Right atrium auricular region (tissue), 2 donors: ENCODE data around the gene TGFBI. TPM values are rescaled to one million over a fixed set of nuclear protein-coding genes. Genes with fewer than 3 reads are reported as not detected.

Source experiments
- DNase-seq: peaks from one replicate; pipeline ENCODE4 v3.0.0-alpha.2; 2019; ENCODE audit warnings: low spot score
- H3K27ac ChIP-seq, 2 donors: fragments of 200-600 bp; sonication (generic); 1 replicate in 1 of 2; 2 replicates in 1 of 2; pipeline ENCODE4 v1.5.1; 2016 to 2019
- H3K27me3 ChIP-seq, 2 donors: fragments of 200-600 bp; sonication (generic); one replicate each; pipeline versions ENCODE4 v1.5.1 to v1.6.0; 2017 to 2019
- H3K36me3 ChIP-seq: fragments of 200-600 bp; sonication (generic); one replicate; pipeline ENCODE4 v1.5.1; 2016
- H3K4me1 ChIP-seq, 2 donors: fragments of 200-600 bp; sonication (generic); one replicate each; pipeline versions ENCODE4 v1.5.1 to v1.6.0; 2017 to 2019
- H3K4me3 ChIP-seq, 2 donors: fragments of 200-600 bp; sonication (generic); 1 replicate in 1 of 2; 2 replicates in 1 of 2; pipeline ENCODE4 v1.5.1; 2017 to 2019; ENCODE audit warnings: mild to moderate bottlenecking in 1 of 2, moderate library complexity in 1 of 2
- H3K9me3 ChIP-seq, 2 donors: fragments of 200-600 bp; sonication (generic); one replicate each; pipeline ENCODE4 v1.5.1; 2019
- total RNA-seq, 2 donors: library from RNA; depleted of rRNA; stranded (reverse); fragments of >200 nt; gene quantifications; one replicate each; pipeline ENCODE4 v1.1.0, GENCODE V29; 2016
- TF ChIP-seq, protein P1 (sequence below), 2 donors: fragments of 200-600 bp; sonication (generic); IDR thresholded peaks; one replicate each; pipeline ENCODE4 v1.5.1; 2019; ENCODE audit warnings: antibody characterized with exemption in 2 of 2

Gene TGFBI
- total RNA-seq, 2 donors from 2014 or later, result 30.4 to 65.0 TPM

DNA sequence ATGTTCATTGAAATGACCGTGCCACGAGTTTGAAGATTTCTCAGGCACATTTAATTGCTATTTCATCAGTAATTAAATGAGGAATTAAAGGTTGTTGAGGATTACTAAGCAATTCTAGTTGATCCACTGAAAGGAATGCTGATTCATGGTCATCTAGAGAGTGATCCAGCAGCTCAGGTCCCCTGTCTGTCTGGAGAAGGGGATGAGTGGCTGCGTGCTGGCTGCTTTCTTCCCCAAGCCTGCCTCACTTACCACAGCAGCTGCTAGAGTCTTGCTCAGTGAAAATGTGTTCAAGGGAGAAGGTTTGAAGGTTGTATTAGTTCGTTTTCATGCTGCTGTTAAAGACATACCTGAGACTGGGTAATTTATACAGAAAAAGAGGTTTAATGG, 7.8 kb upstream of the TGFBI start:
- peak overlapping the region in 1 of 2 donors; percentile 24 for H3K27ac ChIP-seq

DNA sequence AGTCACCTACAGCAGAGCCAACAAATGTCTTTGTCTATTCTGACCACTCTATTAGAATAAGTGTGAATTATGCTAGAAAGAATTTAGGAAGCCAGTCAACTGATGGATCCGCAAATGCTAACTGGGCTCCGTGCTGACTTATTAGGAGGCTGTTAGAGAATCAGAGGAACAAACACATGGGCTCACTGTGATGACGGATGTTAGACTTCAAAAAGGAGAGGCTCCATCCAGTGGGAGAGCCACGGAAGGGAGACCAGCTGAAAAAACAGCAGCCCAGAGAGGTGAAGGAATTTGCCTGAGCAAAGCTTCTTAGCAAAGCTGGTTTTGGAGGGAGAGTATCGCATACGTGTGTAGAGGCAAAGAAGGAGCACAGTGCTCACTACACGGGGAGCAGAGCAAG, 5.8 kb upstream of the TGFBI start:
- TF ChIP-seq, protein P1, sequence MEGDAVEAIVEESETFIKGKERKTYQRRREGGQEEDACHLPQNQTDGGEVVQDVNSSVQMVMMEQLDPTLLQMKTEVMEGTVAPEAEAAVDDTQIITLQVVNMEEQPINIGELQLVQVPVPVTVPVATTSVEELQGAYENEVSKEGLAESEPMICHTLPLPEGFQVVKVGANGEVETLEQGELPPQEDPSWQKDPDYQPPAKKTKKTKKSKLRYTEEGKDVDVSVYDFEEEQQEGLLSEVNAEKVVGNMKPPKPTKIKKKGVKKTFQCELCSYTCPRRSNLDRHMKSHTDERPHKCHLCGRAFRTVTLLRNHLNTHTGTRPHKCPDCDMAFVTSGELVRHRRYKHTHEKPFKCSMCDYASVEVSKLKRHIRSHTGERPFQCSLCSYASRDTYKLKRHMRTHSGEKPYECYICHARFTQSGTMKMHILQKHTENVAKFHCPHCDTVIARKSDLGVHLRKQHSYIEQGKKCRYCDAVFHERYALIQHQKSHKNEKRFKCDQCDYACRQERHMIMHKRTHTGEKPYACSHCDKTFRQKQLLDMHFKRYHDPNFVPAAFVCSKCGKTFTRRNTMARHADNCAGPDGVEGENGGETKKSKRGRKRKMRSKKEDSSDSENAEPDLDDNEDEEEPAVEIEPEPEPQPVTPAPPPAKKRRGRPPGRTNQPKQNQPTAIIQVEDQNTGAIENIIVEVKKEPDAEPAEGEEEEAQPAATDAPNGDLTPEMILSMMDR (IDR thresholded peaks at IDR 0.05), result no peak
- H3K4me1 ChIP-seq, result peaks cover 0 to 35% of the 10 kb centered on the region in 2 donors

More for the DNA sequence above, 7.8 kb upstream of the TGFBI start:
- TF ChIP-seq, protein P1 (IDR thresholded peaks at IDR 0.05), result no peak
- no peaks in the 10 kb centered on the region for H3K27me3 ChIP-seq
- no peaks in the 10 kb centered on the region for H3K9me3 ChIP-seq
- no peak for DNase-seq
- peaks cover 0 to 43% of the 10 kb centered on the region in 2 donors for H3K4me1 ChIP-seq
- H3K36me3 ChIP-seq, result no peaks in the 10 kb centered on the region
- H3K4me3 ChIP-seq, result no peak overlapping the region

DNA sequence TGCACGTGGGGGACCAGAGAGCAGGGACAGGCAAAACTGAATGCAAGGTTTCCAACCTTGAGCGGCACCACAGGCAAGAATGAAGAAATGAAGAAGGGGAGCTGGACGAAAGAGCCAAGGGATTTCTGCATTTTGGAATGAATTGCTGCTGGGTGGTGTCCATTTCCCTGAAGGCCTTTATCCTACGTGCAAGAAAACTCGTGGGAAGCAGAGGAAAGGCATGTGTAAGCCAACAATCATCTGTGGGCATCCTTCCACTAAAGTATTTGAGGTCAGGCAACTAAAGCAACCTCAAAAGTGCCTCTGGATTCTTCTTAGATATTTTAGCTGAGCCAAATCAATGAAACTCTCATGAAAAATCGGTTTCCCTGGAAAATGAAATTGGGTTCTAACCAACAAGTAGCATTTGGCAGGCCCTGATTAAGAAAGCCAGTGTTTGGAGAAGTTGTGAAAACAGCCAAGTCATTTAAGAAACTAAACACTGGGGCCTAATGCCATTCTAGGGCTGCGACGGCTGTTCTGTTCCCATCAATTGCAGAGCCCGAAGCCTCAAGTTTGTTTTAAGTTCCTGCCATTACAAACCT, 4.7 kb upstream of the TGFBI start:
- no peak overlapping the region for H3K27ac ChIP-seq
- H3K4me1 ChIP-seq, result peaks cover 0 to 41% of the 10 kb centered on the region in 2 donors
- TF ChIP-seq, protein P1 (IDR thresholded peaks at IDR 0.05), result no peak
- H3K36me3 ChIP-seq, result no peaks in the 10 kb centered on the region
- no peak overlapping the region for H3K4me3 ChIP-seq
- H3K9me3 ChIP-seq, result no peaks in the 10 kb centered on the region
- H3K27me3 ChIP-seq, result no peaks in the 10 kb centered on the region
- no peak for DNase-seq

More for the DNA sequence above, 5.8 kb upstream of the TGFBI start:
- H3K27ac ChIP-seq, result no peak overlapping the region
- no peaks in the 10 kb centered on the region for H3K36me3 ChIP-seq
- no peak overlapping the region for H3K4me3 ChIP-seq
- no peak for DNase-seq
- H3K27me3 ChIP-seq, result no peaks in the 10 kb centered on the region
- H3K9me3 ChIP-seq, result no peaks in the 10 kb centered on the region

DNA sequence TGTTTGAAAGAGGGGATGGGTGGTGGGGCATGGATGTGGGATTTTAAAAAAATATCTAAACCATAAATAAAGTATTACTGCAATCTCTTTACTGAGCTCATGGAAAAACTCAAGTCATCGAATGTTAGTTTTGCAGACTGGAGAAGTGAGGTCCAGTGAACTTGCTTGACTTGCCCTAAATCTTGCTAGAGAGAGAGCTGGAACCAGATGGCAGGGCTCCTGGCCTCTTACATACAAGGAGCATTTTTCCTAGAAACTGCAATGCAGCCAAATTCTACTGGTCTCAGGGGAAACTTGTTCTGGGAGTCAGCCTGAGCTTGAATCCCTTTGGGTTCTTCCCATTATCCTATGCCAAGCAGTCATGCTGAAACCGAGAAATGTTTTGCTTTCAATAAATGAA, 2.9 kb upstream of the TGFBI start:
- H3K4me3 ChIP-seq, result no peak overlapping the region
- H3K27ac ChIP-seq, result peak overlapping the region in 1 of 2 donors; percentile 16
- H3K27me3 ChIP-seq, result no peaks in the 10 kb centered on the region
- DNase-seq, result no peak
- H3K36me3 ChIP-seq, result no peaks in the 10 kb centered on the region
- H3K4me1 ChIP-seq, result peaks cover 0 to 40% of the 10 kb centered on the region in 2 donors
- no peaks in the 10 kb centered on the region for H3K9me3 ChIP-seq
- TF ChIP-seq, protein P1 (IDR thresholded peaks at IDR 0.05), result no peak

DNA sequence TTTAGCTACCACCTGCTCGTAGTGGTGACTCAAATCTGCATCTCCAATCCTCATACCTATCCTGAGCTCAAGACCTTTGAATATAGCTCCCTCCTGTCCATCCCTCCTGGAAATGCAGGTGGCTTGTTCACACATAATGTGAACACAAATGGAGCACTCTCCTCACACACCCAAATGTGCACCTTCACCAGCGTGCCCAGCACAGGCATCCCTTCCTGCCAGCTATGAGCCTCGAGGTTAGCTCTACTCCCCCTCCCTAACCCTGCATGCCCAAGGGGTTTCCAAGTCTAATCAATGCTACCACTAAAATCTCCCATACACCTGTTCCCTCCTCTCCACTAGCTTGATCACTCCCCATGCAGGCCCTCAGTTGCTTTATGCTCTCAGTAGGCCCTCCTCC, 2.2 kb upstream of the TGFBI start:
- peaks cover 0 to 48% of the 10 kb centered on the region in 2 donors for H3K4me1 ChIP-seq
- TF ChIP-seq, protein P1 (IDR thresholded peaks at IDR 0.05), result no peak

DNA sequence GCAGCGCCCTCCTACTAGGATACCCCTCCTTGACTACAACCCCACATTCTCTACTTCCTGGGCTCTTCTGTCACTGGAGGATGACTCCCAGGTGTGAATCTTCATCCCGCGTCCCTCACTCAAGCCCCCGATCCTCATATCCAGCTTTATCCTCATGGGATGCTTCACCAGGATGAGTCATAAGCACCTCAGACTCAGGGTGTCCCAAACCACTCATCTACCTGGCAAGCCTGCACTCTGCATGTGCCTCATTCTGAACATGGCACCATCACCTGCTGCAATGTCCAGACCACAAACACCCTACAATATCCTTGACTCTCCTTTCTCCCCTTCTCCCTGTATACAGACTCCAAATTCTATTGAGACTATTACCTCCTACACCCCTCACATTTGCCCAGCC, 1.5 kb upstream of the TGFBI start:
- no peak for DNase-seq
- no peaks in the 10 kb centered on the region for H3K27me3 ChIP-seq
- H3K4me1 ChIP-seq, result peaks cover 0 to 54% of the 10 kb centered on the region in 2 donors
- H3K9me3 ChIP-seq, result no peaks in the 10 kb centered on the region
- H3K36me3 ChIP-seq, result no peaks in the 10 kb centered on the region
- no peak overlapping the region for H3K4me3 ChIP-seq
- TF ChIP-seq, protein P1 (IDR thresholded peaks at IDR 0.05), result no peak
- no peak overlapping the region for H3K27ac ChIP-seq

More for the DNA sequence above, 2.2 kb upstream of the TGFBI start:
- DNase-seq, result no peak
- Histone ChIP-seq H3K27ac (no peak overlapping the region), H3K36me3 (no peaks in the 10 kb centered on the region), H3K27me3 (no peaks in the 10 kb centered on the region), H3K4me3 (no peak overlapping the region), H3K9me3 (no peaks in the 10 kb centered on the region)
